ENCODE measurements around the gene EFCC1.

DNA sequence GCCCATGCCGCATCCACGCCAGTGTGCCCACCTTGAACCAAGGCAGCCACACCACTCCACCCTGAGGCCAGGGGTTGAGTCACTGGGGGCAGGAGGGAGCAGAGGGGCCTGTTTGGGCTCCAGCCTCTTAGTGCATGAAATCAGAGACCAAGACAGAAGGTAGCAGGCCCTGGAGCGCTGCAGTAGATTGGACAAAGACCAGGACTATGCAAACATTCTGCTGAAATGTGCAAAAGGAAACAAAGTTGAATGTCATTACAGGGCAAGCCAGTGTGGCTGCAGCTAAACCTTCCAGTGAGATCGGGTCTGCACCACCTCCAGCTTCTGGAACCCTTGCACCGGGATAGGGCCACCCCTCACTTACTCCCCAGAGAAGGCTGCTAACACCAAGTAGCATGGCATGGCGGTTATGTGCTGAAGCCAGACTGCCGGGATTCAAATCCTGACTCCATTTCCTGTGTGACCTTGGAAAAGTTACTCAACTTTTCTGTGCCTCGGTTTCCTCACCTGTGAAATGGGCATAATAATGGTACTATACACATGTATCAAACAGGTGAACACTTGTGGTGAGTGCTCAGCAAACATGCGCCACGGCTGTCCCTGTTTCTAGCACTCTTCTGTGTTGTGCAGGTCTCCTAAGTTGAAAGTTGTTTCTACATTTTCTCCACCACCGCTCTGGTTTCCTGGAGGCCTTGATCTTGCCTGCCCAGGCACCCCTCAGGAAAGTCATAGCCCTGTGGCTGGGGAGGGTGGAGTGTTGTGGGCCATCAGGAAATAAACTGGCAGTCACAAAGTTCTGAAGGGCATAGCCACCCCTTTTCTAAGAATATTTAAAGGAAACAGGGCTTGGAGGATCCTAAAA, 34.5 kb downstream of the EFCC1 start:
- TF ChIP-seq, protein P1, sequence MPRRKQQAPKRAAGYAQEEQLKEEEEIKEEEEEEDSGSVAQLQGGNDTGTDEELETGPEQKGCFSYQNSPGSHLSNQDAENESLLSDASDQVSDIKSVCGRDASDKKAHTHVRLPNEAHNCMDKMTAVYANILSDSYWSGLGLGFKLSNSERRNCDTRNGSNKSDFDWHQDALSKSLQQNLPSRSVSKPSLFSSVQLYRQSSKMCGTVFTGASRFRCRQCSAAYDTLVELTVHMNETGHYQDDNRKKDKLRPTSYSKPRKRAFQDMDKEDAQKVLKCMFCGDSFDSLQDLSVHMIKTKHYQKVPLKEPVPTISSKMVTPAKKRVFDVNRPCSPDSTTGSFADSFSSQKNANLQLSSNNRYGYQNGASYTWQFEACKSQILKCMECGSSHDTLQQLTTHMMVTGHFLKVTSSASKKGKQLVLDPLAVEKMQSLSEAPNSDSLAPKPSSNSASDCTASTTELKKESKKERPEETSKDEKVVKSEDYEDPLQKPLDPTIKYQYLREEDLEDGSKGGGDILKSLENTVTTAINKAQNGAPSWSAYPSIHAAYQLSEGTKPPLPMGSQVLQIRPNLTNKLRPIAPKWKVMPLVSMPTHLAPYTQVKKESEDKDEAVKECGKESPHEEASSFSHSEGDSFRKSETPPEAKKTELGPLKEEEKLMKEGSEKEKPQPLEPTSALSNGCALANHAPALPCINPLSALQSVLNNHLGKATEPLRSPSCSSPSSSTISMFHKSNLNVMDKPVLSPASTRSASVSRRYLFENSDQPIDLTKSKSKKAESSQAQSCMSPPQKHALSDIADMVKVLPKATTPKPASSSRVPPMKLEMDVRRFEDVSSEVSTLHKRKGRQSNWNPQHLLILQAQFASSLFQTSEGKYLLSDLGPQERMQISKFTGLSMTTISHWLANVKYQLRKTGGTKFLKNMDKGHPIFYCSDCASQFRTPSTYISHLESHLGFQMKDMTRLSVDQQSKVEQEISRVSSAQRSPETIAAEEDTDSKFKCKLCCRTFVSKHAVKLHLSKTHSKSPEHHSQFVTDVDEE (CRISPR knock-in tag; IDR thresholded peaks at IDR 0.05) = no peak
- TF ChIP-seq GLIS3 (CRISPR knock-in tag; IDR thresholded peaks at IDR 0.05) (no peak), ZFP30 (CRISPR knock-in tag; IDR thresholded peaks at IDR 0.05) (no peak), CSDC2 (CRISPR knock-in tag; IDR thresholded peaks at IDR 0.05) (no peak), ZNF70 (CRISPR knock-in tag; IDR thresholded peaks at IDR 0.05) (no peak), RARB (CRISPR knock-in tag; IDR thresholded peaks at IDR 0.05) (no peak)
- TF ChIP-seq, protein P2, sequence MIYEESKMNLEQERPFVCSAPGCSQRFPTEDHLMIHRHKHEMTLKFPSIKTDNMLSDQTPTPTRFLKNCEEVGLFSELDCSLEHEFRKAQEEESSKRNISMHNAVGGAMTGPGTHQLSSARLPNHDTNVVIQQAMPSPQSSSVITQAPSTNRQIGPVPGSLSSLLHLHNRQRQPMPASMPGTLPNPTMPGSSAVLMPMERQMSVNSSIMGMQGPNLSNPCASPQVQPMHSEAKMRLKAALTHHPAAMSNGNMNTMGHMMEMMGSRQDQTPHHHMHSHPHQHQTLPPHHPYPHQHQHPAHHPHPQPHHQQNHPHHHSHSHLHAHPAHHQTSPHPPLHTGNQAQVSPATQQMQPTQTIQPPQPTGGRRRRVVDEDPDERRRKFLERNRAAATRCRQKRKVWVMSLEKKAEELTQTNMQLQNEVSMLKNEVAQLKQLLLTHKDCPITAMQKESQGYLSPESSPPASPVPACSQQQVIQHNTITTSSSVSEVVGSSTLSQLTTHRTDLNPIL (CRISPR knock-in tag; IDR thresholded peaks at IDR 0.05; ENCODE audit: low read depth) = no peak
- TF ChIP-seq, protein P3, sequence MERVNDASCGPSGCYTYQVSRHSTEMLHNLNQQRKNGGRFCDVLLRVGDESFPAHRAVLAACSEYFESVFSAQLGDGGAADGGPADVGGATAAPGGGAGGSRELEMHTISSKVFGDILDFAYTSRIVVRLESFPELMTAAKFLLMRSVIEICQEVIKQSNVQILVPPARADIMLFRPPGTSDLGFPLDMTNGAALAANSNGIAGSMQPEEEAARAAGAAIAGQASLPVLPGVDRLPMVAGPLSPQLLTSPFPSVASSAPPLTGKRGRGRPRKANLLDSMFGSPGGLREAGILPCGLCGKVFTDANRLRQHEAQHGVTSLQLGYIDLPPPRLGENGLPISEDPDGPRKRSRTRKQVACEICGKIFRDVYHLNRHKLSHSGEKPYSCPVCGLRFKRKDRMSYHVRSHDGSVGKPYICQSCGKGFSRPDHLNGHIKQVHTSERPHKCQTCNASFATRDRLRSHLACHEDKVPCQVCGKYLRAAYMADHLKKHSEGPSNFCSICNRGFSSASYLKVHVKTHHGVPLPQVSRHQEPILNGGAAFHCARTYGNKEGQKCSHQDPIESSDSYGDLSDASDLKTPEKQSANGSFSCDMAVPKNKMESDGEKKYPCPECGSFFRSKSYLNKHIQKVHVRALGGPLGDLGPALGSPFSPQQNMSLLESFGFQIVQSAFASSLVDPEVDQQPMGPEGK (CRISPR knock-in tag; IDR thresholded peaks at IDR 0.05; ENCODE audit: borderline replicate concordance) = no peak

All from SK-N-SH treated with all-trans-retinoic acid at 6 μM for 48 hours (cell line).